NCI-H524 treated with DMSO at 0.1 percent for 48 hours (cell line): ENCODE results near the gene KIAA0825.

Source experiments
- DNase-seq: peaks from one replicate; lab custom pipeline; 2025; lab: John Stamatoyannopoulos, UW

Gene KIAA0825, protein sequence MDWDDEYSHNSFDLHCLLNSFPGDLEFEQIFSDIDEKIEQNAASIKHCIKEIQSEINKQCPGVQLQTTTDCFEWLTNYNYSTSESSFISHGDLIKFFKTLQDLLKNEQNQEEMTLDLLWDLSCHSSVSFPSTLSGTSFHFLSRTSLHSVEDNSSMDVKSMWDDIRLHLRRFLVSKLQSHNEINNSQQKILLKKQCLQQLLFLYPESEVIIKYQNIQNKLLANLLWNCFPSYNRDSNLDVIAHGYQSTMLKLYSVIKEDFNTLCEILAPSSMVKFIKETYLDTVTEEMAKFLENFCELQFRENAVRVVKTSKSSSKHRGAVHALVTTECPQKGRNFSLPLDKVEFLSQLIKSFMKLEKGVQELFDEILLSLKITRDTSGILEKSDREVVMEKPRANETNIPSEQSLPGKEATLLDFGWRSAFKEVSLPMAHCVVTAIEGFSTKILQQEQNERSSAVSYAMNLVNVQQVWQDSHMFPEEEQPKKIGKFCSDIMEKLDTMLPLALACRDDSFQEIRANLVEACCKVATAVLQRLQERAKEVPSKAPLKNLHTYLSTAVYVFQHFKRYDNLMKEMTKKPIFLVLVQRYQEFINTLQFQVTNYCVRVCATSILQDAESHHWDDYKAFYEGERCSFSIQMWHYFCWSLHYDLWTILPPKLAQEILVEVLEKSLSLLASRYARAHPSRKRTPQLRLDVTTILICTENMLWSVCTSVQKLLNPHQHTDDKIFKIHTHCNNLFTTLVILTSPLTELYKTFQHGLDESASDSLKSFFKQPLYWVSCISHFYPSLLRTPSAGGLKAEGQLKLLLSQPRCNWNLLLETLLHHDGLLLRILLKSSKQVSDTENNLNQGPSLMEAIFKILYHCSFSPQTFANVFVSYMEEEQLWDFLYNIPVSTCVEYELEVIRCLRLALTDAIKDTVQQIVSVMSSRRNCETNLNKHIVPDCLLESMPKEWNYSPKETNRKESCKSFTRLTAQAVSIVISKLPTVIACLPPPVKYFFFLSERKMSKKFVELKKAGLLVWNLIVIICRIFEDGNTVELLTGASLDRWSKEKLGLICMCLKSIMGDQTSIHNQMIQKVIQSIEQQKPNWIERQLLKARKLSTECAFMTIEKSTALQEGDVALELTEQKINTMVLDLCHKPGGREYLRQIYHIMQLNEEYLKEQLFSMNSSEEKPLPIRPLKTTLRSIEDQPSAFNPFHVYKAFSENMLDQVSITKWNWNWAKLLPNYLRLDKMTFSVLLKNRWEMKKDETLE (N-terminal part only)

DNA sequence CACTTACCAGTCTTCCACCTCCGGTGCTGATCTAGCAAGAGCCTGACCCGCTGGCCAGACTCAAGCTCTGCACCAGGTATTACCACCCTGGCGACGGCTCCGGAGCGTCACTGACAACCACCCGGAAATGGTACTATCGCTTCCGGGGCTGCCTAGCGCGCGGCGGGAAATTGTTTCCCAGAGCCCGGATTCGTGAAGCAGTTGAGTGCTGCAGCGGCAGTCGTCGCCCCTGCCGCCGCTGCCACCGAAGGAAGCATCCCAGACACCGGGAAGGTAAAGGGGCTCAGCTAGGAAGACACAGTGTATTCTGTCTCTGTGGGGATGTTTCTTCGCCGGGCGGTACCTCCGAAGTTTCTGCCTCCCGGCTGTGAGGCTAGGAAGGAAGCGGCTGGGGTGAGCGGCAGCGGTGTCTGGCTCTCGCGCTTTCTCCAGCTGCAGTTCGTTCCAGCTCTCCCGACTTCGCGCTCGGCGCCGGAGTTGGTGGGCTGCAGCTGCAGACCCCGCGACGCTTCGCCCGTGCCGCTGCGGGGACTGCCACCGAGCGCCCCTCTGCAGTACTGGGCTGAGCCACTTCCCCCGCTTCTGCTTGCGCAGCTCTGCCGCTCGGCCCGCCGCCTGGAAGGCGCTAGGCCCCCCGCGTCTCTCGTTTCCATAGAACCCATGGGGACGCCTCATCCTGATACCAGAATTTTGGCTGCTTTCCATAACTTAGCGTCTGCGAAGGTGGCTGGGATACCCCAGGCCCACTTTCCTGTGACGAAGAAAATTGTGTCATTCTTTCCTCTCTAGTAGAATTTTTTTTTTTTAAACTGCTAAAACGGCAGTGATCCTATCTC is at the start of gene KIAA0825, which contains the start of gene SLF1:
KIAA0825 (minus strand) TSS at position 112 of the 836 bp plus-strand sequence. CDS start 81,478 bp downstream, outside the sequence.
SLF1 (plus strand) TSS at position 177 of the 836 bp plus-strand sequence. CDS start 10,142 bp downstream, outside the sequence.
- peak; percentile 68 for DNase-seq

DNA sequence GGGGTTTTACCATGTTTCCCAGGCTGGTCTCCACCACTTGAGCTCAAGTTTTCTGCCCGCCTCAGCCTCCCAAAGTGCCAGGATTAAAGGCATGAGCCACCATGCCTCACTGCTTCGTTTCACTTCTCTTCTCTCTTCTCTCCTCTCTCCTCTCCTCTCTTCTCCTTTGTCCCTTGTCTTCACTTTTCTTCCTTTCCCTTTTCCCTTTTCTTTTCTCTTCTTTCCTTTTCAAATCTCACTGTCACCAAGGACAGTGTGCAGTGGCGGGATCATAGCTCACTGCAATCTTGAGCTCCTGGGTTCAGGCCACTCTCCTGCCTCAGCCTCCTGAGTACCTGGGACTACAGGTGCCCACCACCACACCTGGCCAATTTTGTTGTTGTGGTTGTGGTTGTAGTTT is 49.5 kb upstream of the KIAA0825 start:
- DNase-seq, result no peak

DNA sequence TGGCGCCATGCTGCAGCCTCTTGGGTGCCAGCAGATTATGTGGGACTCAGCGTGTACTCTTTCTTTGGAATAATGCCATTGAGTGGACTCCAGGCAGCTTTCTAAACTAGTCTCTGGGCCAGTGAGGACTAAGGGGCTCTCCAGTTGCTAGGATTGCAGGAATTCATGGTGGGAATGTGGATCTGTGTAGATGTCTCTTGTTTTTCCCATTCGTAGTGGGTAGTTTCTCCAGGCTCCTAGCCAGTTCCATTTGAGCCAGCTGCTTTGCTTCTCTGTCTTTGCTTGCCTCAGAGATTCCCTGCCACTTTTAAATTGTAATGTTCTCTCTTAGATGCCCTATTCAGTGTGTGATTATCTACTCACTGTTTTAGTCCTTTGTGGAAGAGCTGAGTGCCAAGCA is 42.7 kb upstream of the KIAA0825 start:
- no peak for DNase-seq

DNA sequence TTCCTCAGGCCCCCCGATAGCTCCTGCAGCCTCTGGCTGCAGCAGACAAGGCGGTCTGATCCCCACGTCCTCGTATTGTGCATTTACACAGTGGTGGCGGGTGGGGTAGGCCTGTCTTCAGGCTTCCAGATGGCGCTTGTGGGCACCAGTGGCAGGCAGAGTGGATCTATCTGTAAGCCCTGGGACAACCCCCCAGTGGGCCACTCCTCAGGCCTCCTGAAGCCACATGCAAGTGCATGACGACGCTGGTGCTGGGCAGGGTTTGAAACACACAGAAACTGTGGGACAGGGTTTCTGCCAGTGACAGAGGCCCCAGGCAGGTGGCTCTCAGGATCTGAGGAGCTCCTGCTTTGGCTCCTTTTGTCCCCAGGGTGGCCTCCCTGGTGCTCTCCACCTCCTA is 42.1 kb upstream of the KIAA0825 start:
- no peak for DNase-seq

DNA sequence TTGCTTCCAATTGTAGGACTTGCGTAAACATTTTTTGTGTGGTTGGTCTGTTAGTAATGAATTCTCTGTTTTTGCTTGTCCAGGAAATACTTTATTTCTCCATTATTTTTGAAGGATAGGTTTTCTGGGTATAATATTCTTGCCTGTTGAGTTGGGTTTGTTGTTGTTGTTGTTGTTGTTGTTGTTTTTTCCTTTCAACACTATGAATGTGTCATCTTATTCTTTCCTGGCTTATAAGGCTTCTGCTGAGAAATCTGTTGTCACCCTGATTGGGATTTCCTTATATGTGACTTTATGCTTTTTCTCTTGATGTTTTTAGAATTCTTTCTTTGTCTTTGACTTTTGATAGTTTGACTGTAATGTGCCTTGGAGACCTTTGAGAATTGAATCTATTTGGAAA is 39.9 kb upstream of the KIAA0825 start:
- no peak for DNase-seq

DNA sequence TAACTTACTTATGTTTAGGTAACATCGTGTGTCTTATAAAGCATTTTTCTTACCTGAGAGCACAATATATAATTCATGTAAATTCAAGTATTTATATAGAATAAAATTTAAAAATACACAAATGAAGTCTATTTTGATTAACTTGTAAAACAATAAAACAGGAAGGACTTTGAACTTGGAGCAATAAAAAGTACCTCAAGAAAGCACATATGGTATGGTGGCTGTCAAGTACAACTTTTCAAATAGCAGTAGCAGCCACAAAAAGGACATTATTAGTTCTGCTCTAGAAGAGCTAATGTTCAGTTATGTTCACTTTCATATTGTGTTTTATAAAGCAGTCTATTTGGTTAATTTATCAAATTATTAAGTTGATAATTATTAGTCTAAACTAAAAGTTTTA is 31.5 kb upstream of the KIAA0825 start:
- DNase-seq, result no peak

DNA sequence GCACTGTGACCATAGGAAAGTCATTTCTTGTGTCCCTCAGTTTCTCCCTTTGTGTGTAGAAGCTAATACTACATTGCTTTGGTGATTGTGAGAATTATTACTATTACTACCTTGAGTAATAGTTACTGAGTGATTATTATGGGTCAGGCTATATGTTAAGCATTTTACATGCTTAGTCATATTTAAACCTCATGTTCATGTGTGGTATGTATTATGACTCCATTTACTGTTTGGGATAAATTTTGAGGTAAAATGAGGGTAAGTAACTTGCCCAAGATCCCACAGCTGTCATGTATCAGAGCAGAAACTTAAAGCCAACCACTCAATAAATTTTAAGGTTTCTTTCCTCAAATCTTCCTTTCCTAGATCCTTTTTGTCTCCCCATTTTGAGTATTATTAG is 28.4 kb upstream of the KIAA0825 start:
- DNase-seq, result no peak

DNA sequence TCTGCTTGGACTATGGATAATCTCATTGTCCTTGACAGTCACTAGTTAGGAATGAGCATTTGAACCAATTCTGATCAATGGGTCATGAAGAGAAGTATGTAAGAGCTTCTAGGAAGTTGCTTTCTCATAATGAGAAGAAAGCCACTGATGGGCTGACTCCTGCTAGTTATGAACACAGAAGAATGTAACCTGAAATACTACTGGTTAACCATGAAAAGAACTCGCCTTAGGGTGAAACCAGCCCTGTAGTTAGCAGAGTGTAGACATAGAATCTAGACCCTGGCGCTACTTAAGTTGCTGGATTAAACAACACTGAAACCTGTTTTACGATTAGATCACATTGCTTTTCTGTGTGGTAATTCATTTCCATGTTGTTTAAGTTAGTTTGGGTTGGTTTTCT is 26.6 kb upstream of the KIAA0825 start:
- DNase-seq, result no peak

DNA sequence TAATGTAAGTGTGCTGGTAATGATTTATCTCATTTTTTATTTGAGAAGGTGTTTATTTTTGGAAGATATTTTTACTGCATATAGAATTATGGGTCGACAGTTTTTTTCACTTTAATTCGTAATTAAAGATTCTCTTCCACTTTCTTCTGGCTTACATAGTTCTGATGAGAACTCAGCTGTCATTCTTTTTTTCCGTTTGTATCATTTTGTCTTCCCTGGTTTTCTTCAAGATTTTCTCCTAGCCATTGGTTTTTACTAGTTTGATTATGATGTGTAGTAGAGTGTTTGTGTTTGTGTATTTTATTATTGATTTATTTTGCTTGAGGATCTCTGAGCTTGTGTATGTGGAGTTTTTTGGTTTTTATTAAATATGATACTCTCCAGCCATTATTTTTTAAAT is 21.8 kb upstream of the KIAA0825 start:
- no peak for DNase-seq

DNA sequence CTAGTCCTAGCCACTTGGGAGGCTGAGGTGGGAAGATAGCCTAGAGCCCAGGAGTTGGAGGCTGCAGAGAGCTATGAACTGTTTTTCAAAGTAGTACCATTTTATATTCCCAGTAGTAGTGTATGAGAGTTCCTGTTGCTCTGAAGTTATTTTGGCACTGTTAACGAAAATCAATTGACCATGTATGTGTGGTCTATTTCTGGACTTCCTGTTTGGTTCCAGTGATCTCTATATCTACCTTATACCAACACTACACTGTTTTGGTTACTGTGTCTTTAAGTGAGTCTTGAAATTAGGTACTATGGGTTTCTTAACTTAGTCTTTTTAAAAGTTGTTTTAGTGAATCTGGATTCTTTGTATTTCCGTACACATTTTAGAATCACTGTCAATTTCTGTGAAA is 13.6 kb upstream of the KIAA0825 start:
- no peak for DNase-seq

DNA sequence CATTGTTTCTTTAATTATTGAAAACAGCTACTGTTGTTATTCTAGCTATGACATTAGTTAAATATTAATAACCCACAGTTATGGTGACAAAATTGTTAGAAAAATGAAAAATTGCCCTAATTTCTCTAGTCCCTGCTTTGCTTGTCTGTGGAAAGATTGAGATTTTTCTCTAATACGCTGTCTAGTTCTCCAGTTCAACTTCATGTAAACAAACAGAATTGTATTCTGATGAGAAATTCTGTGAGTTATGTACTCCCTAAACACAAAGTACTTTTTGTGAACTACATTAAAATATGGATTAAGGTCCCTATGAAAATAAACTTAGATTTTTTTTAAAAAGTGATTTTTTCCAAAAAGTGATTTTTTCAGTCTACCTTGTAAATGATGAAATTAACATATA is 8.8 kb upstream of the KIAA0825 start:
- no peak for DNase-seq

DNA sequence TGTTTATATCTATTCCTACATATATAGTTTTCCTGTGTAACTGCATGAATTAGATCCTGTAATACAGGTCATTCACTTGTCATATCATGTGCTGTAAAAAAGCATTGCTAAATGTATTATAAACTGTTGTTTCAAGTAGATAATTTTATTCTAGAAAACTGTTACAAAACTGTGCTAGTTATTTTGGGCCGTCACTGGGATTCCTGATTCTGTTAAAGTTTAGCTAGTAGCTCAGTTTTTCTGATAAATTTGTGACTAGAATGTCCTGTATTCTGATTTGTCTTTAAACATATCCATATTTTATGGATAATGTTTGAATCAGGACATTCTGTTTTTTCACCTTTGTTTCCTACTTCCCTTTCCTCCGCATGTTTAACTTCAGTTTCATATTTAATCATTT is 5.5 kb upstream of the KIAA0825 start:
- DNase-seq, result no peak

DNA sequence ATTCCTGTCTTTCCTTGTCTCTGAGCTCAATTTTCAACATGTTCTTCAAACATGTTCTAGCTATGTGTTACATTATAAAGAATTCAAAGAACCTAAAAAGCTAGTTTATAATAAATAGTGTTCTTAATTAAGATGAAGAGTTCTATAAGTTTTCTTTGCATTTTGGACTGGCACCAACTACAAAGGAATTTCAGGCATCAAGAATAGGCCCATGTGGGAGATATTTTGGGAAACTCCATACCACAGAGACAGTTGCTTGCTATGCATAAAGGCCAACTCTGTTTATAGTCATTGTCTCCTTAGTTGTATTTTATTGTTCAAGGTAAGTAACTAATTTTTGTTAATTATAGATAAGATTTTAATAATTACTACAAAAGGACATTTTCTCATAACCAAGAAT is 4.6 kb upstream of the KIAA0825 start:
- no peak for DNase-seq

DNA sequence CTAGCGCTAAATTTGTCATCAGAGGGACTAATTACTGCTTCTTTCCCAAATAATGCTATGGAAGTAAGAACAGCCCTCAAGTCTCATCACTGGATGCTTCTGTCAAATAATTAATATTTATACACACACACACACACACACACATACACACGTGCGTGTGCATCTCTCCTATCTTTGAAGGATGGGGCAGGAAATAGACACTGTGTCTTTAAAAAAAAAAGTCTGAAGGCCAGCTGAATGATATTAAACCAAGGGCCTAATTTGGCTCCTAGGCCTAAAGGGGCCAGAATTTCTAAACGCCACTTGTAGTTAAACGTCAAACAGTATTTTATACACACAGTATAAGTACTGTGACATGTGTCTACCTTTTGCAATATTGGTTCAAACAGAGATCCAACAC is 3.4 kb upstream of the KIAA0825 start:
- DNase-seq, result no peak

DNA sequence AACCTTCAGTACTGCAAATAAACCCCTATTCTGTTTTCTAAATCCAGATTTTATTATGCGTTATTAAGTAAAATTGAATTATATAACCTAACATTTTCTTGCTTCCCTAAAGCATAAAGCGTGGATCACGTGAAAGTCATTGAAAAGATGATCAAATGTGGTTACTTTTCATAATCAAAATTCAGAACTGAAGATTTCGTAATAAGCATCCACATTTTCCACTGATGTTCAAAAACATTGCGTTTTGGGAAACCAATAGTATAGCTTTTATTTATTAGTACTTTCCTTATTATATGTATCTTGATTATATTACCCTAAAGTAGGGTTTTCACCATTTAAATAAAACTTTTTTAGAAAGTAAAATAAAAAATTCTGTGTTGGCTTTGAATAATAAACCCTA is 1.9 kb upstream of the KIAA0825 start:
- DNase-seq, result no peak

DNA sequence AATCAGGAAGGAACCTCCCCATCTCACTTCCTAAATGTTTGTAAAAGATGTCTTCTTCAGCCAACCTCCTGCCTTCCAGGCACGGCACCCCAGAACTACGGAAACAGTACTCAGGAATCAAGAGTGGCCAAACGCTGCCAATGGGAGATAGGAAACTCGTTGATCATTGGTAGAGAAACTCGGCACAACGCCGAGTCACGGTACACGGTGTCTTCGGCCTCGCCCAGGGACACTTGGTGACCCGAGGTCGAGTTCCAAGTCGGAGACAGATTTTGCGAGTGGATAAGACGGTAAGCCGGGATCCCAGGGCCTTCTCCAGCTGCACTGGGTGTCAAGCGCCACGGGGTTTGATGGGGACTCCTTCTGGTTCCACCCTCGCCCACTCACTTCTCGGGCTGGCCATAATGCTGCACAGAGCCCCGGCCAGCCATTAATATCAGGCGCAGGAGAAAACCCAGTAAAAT is 343 bp downstream of the KIAA0825 start:
- DNase-seq, result no peak

DNA sequence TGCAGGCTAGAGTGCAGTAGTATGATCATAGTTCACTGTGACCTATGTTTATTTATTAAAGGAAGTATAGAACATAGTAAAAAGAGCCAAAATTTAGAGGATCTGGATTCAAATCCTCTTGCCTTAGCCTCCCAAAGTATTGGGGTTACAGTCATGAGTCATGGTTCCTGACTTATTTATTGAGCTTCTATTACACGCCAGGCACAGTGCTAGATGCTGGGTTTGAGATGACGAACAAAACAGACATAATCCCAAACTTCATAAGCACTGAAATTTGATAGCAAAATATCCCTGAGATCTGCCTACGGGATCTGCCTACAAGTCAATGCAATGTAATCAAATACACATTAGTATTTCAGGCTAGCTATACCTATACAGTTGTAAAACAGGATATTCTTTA is 2.5 kb downstream of the KIAA0825 start:
- DNase-seq, result no peak

DNA sequence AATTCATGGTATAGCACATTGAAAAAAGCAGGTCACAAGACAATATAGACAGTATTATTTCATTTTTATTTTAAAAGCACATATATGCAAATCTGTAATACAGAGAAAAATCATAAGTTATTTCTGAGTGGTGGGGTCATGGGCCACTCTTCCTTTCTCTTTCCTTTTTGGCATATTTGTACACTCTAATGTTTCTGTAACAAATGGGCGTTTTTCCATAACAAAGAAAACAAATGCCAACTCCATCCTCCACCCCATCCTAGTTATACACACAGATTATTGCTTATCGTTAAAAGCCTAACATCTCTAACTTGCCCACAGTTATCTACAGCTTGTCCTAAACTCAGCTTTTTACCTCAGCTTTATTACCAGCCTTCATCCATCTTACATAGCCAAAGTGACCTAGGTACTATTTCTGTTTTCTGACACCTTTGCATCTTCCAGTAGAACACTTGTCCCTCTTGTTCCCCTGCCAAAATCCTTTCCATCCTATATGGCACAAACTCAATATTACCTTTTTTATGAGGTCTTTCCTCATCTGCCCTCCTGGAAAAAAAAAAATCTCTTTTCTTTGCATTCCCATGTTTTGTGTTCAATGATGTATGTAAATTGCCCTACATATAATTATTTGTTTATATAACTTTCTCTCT is 4.1 kb downstream of the KIAA0825 start:
- no peak for DNase-seq

DNA sequence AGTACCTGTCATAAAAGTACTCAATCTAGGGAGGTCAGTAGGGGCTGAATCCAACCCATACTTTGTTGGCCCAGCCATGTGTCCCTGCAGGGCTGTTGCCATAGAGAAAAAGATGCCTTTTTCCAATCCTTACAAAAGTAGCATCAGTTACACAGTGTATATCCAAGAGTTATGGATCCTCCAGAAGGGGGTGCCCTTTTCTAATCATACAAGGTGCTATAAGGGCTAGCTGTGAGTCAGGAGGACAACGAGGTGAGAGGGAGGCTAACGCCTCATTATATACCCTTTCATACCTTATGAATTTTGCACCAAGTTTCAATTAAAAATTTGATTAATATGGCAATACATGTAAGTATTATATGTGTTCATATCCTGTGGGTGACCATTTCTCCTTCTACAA is 4.8 kb downstream of the KIAA0825 start:
- DNase-seq, result no peak

DNA sequence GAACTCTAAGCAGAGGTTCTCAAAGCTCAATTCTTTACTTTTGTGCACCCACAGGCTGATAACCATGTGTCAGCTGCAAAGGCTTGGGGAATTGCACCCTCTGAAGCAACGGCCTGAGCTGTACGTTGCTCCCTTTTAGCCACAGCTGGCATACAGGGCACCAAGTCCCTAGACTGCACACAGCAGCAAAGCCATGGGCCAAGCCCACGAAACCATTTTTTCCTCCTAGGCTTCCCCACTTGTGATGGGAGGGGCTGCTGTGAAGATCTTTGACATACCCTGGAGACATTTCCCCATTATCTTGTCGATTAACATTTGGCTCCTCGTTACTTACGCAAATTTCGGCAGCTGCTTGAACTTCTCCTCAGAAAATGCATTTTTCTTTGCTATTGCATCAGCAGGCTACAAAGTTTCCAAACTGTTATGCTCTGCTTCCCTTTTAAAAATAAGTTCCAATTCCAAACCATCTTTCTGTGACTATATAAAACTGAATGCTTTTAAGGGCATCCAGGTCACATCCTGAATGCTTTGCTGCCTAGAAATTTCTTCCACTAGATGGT is 23.0 kb downstream of the KIAA0825 start:
- DNase-seq, result no peak
